ENCODE measurements around the gene COTL1. TPM values are rescaled to one million over a fixed set of nuclear protein-coding genes. Genes with fewer than 3 reads are reported as not detected.
A peak's percentile ranks its signal among the peaks of the same experiment; 100 is the strongest.

The COTL1 gene
- total and polyA plus RNA-seq, 9 of the 15 experiments (the other 6 are each of a cell fraction or from before 2014, with no cell fraction given), result 27.7 to 185 (median 72.5) TPM

DNA sequence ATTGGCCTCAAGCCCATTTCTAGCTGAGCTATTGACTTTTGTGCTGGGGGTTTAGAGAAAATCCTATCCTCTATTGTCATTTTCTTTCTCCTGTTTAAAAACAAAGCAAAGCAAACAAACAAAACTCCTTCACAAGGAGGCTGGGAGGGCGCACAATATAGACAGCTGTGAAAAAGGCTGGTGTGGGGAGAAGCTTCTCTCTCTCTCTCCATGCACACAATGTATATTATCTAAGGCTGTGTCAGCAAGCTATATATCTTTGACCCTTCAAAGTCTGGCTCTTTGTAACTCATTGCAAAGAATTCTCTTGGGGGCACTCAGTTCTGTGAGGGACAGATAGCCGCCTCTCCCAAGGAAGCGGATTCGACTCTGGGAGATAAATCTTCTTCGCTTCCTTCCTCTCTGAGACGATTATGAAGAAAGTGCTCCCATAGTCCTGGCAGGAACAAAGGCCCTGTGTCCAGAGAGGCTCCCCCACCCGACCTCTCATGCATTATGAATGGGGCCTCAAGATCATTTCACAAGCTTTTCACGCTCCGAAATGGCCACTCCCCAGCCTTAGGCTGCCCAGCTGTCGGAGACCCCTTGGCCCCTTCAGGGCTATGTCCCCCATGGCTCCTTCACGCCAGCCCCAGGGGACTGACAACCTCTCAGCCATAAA, 80.3 kb downstream of the COTL1 start (continued):
- TF ChIP-seq, protein P1, sequence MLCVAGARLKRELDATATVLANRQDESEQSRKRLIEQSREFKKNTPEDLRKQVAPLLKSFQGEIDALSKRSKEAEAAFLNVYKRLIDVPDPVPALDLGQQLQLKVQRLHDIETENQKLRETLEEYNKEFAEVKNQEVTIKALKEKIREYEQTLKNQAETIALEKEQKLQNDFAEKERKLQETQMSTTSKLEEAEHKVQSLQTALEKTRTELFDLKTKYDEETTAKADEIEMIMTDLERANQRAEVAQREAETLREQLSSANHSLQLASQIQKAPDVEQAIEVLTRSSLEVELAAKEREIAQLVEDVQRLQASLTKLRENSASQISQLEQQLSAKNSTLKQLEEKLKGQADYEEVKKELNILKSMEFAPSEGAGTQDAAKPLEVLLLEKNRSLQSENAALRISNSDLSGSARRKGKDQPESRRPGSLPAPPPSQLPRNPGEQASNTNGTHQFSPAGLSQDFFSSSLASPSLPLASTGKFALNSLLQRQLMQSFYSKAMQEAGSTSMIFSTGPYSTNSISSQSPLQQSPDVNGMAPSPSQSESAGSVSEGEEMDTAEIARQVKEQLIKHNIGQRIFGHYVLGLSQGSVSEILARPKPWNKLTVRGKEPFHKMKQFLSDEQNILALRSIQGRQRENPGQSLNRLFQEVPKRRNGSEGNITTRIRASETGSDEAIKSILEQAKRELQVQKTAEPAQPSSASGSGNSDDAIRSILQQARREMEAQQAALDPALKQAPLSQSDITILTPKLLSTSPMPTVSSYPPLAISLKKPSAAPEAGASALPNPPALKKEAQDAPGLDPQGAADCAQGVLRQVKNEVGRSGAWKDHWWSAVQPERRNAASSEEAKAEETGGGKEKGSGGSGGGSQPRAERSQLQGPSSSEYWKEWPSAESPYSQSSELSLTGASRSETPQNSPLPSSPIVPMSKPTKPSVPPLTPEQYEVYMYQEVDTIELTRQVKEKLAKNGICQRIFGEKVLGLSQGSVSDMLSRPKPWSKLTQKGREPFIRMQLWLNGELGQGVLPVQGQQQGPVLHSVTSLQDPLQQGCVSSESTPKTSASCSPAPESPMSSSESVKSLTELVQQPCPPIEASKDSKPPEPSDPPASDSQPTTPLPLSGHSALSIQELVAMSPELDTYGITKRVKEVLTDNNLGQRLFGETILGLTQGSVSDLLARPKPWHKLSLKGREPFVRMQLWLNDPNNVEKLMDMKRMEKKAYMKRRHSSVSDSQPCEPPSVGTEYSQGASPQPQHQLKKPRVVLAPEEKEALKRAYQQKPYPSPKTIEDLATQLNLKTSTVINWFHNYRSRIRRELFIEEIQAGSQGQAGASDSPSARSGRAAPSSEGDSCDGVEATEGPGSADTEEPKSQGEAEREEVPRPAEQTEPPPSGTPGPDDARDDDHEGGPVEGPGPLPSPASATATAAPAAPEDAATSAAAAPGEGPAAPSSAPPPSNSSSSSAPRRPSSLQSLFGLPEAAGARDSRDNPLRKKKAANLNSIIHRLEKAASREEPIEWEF (CRISPR knock-in tag; IDR thresholded peaks at IDR 0.05), result no peak
- no peak for TF ChIP-seq SMAD3 (CRISPR knock-in tag; conservative IDR thresholded peaks at IDR 0.05)
- peak; percentile 28; the same call in 1 of the 2 replicates for TF ChIP-seq ZNF197 (CRISPR knock-in tag; IDR thresholded peaks at IDR 0.05; ENCODE audit: low read depth)
- TF ChIP-seq CBFB (CRISPR knock-in tag; IDR thresholded peaks at IDR 0.05), result no peak
- TF ChIP-seq HSF4 (CRISPR knock-in tag; IDR thresholded peaks at IDR 0.05; ENCODE audit: borderline replicate concordance), result 0 out of 2 replicates have a peak, but pooled peaks have one; percentile 47
- no peak for TF ChIP-seq ZKSCAN3 (CRISPR knock-in tag; IDR thresholded peaks at IDR 0.05)
- no peak for TF ChIP-seq SLC30A9 (CRISPR knock-in tag; IDR thresholded peaks at IDR 0.05)
- TF ChIP-seq, protein P2, sequence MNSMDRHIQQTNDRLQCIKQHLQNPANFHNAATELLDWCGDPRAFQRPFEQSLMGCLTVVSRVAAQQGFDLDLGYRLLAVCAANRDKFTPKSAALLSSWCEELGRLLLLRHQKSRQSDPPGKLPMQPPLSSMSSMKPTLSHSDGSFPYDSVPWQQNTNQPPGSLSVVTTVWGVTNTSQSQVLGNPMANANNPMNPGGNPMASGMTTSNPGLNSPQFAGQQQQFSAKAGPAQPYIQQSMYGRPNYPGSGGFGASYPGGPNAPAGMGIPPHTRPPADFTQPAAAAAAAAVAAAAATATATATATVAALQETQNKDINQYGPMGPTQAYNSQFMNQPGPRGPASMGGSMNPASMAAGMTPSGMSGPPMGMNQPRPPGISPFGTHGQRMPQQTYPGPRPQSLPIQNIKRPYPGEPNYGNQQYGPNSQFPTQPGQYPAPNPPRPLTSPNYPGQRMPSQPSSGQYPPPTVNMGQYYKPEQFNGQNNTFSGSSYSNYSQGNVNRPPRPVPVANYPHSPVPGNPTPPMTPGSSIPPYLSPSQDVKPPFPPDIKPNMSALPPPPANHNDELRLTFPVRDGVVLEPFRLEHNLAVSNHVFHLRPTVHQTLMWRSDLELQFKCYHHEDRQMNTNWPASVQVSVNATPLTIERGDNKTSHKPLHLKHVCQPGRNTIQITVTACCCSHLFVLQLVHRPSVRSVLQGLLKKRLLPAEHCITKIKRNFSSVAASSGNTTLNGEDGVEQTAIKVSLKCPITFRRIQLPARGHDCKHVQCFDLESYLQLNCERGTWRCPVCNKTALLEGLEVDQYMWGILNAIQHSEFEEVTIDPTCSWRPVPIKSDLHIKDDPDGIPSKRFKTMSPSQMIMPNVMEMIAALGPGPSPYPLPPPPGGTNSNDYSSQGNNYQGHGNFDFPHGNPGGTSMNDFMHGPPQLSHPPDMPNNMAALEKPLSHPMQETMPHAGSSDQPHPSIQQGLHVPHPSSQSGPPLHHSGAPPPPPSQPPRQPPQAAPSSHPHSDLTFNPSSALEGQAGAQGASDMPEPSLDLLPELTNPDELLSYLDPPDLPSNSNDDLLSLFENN (IDR thresholded peaks at IDR 0.05; ENCODE audit: low read depth in 2 of 2, low read length in 2 of 2), result peak in 1 of 2 experiments; percentile 38; a peak in 1 of 4 replicates
- TF ChIP-seq ZNF143 (CRISPR knock-in tag; IDR thresholded peaks at IDR 0.05), result no peak
- TF ChIP-seq, protein P3, sequence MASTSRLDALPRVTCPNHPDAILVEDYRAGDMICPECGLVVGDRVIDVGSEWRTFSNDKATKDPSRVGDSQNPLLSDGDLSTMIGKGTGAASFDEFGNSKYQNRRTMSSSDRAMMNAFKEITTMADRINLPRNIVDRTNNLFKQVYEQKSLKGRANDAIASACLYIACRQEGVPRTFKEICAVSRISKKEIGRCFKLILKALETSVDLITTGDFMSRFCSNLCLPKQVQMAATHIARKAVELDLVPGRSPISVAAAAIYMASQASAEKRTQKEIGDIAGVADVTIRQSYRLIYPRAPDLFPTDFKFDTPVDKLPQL (IDR thresholded peaks at IDR 0.05; ENCODE audit: extremely low read depth, insufficient read length), result no peak
- TF ChIP-seq SAFB2 (IDR thresholded peaks at IDR 0.05; ENCODE audit: borderline replicate concordance, low read depth, low read length, severe bottlenecking), result no peak
- TF ChIP-seq TAL1 (IDR thresholded peaks at IDR 0.05), result peak; percentile 76
- no peak for TF ChIP-seq HLTF (IDR thresholded peaks at IDR 0.05)
- TF ChIP-seq SIRT6 (IDR thresholded peaks at IDR 0.05; ENCODE audit: low read depth, low read length), result no peak

Measured in K562 (cell line).